Upper lobe of left lung (tissue), 4 donors: ENCODE measurements around the gene ZFYVE1.
"Not testable (repeated sequence)": the region's sequence is repeated elsewhere in the genome, so short reads cannot be mapped to it uniquely, and the experiment has no call there.

Source experiments
- POLR2AphosphoS5 ChIP-seq, 2 donors: sonication (generic); formaldehyde crosslinking; IDR thresholded peaks; one replicate each; pipeline ENCODE4 v1.5.1; 2017; ENCODE audit warnings: antibody characterized with exemption in 2 of 2
- TF ChIP-seq, protein P1 (sequence below), 6 experiments: fragments of 450-650 bp in 4 of 6; fragments of 200-600 bp in 2 of 6; sonication (generic) in 2 of 6; IDR thresholded peaks; one replicate each; pipeline ENCODE4 v1.5.1; 2016 to 2019; ENCODE audit warnings: antibody characterized with exemption in 6 of 6

DNA sequence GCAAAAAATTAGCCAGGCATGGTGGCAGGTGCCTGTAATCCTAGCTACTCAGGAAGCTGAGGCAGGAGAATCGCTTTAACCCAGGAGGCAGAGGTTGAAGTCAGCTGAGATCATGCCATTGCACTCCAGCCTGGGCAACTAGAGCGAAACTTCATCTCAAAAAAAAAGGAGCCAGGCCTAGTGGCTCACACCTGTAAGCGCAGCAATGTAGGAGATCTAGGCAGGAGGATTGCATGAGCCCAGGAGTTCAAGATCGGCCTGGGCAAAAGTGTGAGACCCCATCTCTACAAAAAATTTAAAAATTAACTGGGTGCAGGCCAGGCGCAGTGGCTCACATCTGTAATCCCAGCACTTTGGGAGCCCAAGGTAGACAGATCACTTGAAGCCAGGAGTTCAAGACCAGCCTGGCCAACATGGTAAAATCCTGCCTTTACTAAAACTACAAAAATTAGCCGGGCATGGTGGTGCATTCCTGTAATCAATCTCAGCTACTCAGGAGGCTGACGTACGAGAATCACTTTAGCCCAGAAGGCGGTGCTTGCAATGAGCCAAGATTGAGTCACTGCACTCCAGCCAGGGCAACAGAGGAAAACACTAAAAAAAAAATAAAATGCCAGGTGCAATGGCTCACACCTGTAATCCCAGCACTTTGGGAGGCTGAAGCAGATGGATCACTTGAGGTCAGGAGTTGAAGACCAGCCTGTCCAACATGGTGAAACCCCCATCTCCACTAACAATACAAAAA lies 10.0 kb upstream of the ZFYVE1 start:
- TF ChIP-seq, protein P1, sequence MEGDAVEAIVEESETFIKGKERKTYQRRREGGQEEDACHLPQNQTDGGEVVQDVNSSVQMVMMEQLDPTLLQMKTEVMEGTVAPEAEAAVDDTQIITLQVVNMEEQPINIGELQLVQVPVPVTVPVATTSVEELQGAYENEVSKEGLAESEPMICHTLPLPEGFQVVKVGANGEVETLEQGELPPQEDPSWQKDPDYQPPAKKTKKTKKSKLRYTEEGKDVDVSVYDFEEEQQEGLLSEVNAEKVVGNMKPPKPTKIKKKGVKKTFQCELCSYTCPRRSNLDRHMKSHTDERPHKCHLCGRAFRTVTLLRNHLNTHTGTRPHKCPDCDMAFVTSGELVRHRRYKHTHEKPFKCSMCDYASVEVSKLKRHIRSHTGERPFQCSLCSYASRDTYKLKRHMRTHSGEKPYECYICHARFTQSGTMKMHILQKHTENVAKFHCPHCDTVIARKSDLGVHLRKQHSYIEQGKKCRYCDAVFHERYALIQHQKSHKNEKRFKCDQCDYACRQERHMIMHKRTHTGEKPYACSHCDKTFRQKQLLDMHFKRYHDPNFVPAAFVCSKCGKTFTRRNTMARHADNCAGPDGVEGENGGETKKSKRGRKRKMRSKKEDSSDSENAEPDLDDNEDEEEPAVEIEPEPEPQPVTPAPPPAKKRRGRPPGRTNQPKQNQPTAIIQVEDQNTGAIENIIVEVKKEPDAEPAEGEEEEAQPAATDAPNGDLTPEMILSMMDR (IDR thresholded peaks at IDR 0.05), result not testable (repeated sequence)
- TF ChIP-seq POLR2AphosphoS5 (IDR thresholded peaks at IDR 0.05), result not testable (repeated sequence)
